ENCODE data around the gene MEDAG.

DNA sequence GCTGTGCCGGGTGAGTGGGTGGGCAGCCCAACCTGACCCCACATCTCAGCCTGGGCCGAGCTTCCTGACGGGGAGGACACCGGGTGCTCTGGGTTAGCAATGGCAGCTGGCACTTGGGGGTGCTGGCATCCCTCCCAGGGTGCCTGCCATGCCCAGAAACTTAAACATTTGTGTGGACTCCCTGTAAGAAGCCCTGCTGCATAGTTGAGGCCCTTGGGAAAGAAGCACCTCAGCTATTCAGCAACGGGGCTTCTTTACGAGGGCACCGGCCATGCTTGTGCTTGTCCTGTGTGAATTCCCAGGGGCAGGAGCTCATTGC lies 33.8 kb upstream of the MEDAG start:
- TF ChIP-seq, protein P1, sequence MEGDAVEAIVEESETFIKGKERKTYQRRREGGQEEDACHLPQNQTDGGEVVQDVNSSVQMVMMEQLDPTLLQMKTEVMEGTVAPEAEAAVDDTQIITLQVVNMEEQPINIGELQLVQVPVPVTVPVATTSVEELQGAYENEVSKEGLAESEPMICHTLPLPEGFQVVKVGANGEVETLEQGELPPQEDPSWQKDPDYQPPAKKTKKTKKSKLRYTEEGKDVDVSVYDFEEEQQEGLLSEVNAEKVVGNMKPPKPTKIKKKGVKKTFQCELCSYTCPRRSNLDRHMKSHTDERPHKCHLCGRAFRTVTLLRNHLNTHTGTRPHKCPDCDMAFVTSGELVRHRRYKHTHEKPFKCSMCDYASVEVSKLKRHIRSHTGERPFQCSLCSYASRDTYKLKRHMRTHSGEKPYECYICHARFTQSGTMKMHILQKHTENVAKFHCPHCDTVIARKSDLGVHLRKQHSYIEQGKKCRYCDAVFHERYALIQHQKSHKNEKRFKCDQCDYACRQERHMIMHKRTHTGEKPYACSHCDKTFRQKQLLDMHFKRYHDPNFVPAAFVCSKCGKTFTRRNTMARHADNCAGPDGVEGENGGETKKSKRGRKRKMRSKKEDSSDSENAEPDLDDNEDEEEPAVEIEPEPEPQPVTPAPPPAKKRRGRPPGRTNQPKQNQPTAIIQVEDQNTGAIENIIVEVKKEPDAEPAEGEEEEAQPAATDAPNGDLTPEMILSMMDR (IDR thresholded peaks at IDR 0.05), result no peak
- TF ChIP-seq POLR2A (IDR thresholded peaks at IDR 0.05), result no peak
